NCI-H82 treated with DMSO at 0.1 percent for 48 hours (cell line): ENCODE data around the gene JARID2.
"Not testable (repeated sequence)": the region's sequence is repeated elsewhere in the genome, so short reads cannot be mapped to it uniquely, and the experiment has no call there.

Experiments used
- DNase-seq: peaks from one replicate; lab custom pipeline; 2025; ENCODE audit not compliant: unreplicated experiment; lab: John Stamatoyannopoulos, UW

The JARID2 gene

DNA sequence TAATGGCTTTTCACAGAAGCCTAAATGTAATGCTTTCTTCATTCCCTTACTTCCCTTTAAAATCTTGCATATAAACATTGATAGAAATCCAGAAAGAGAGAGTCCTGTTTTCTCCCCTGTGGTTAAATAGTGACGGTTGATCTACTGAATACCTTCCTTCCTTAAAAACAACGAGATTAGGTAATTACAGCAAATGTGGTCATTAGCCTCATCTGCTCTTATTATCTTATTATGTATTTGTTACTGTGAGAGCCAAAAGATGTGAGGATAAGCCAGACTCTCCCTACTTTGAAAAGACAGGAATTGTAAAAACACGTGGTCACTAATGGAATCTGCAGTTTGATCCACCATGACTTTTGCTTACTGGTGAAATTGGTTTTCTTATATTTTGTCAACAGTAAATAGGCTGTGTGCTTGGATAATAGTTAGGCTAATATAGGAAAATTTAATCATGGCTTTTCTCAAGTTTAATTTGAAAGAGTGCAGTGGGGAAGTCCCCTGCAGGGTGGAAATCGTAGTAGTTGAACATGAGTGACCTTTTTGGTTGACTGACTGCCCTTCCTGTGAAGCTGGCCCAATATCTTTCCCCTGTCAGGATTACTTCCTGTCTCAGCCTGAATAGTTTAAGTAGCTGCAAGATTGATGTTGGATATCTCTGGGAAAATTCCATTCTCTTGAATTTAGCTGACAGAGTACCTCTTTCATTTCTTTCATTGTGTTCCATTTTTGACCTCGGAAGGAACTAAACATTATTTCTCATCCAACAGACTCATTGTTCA, 62.8 kb downstream of the JARID2 start:
- peak; percentile 95 for DNase-seq

DNA sequence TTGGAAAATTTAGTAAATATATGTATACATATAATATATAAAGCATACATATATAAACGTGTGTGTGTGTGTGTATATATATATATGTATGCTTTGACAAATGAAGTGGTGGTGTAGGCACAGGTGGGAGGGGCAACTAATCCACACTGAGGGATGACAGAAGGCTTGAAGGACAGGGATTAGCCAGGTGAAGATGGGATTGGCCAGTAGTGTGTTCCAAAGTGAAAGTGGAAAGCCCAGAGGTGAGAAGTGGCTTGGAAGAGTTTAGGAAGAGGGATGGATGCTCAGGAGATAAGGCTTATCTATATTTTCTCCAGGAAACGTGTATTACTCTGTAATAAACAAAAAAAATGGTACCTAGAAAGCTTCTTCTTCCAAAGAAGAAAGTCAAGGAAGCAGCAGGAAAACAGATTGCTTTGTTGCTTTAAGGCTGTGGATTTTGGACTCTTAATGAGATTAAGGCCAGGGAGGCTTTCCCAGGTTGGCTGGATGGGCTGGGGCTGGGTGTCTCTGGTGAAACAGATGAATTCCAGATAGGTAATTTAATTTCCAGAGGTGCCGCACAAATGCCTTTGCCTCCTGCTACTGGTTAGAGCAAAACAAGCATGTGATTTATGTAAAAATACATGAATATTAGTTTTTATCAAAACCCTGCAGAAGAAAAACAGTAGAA, 63.9 kb downstream of the JARID2 start:
- DNase-seq, result peak; percentile 97

DNA sequence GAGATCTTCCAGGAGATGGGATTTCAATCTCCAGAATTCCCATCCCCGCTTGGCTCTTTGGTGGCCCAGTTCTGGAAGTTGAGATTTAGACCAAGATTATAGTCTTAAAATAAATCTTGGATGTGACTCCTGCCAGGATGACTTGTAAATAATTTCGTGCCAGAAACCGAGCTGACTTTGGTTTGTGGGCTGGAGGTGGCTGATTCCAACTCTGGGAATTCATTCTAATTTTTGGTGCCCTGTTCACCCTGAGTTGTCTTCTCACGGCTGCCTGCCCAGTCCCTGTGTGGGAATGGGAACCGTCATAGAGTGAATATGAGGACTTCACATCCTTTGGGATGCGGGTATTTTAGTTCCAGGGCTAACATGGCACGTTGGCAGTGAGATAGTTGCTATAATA, 64.8 kb downstream of the JARID2 start:
- DNase-seq, result no peak

DNA sequence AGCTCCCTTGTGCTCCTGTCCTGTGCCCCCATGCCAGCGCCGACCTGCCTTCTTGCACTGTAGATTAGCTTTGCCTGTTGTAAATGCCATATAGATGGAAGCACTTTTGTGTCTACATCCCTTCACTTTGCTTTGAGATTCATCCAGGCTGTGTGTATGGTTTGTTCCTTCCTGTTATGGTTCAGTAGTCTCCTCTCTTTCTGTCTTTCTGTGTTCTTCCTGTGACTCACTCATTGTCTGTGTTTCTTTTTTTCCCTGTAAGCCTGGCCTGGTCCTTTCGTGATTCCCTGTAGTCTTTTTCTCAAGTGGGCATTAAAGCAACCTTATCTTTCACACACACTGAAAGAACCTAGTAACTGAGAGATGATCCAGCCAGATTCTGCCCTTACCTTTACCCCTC, 66.6 kb downstream of the JARID2 start:
- no peak for DNase-seq

DNA sequence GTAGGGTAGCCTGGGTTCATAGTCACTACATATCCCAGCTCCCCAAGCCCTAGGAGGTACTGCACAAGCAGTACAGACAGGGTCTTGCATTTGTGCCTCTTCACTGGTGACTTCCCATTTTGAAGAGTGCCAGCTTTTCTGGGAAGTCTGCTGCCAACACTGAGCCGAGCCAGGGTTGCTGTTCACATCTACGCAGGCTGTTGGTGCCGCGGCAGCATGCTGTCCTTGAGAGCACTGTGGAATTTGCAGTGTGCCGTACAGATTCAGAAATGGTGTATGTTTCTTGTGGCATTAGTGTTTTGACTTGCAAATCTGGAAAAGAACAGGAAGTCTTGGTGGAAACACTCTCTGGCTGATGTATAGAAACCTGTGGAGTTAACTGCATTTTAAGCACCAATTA, 67.5 kb downstream of the JARID2 start:
- DNase-seq, result no peak

DNA sequence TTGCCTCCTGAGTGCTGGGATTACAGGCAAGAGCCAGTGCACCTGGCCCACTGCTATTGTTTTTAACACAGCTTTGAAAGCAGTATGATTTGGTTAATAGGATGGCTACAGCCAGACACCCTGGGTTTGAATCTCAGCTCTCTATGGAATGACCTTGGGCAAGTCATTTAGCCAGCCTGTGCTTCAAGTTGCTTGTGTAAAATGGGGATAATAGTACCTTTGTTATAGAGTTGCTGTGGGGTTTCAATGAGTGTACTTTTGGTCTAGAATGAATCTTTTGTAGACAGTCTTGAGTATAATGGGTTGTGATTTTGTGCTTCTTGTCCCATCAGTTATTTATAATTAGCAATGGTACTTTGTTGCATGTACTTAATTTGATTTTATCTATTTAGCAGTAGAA, 70.9 kb downstream of the JARID2 start:
- no peak for DNase-seq

DNA sequence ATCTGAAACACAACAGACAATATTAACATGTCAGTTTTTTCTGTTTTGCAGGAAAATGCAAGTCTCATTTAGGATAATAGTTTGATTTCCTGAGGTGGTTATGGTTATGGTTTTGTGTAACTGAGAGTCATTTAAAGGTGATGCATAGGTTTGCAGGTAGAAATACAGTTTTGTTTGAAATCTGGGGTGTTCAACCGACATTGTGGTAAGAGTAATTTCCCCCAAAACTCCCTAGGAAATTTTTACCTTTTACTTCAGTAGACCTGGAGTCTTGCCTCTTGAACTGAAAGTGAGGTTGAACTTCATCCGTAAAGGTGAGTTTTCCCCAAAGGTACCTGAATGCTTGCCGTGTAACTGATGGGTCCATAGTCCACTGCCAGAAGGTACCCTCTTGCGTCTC, 71.4 kb downstream of the JARID2 start:
- DNase-seq, result no peak

DNA sequence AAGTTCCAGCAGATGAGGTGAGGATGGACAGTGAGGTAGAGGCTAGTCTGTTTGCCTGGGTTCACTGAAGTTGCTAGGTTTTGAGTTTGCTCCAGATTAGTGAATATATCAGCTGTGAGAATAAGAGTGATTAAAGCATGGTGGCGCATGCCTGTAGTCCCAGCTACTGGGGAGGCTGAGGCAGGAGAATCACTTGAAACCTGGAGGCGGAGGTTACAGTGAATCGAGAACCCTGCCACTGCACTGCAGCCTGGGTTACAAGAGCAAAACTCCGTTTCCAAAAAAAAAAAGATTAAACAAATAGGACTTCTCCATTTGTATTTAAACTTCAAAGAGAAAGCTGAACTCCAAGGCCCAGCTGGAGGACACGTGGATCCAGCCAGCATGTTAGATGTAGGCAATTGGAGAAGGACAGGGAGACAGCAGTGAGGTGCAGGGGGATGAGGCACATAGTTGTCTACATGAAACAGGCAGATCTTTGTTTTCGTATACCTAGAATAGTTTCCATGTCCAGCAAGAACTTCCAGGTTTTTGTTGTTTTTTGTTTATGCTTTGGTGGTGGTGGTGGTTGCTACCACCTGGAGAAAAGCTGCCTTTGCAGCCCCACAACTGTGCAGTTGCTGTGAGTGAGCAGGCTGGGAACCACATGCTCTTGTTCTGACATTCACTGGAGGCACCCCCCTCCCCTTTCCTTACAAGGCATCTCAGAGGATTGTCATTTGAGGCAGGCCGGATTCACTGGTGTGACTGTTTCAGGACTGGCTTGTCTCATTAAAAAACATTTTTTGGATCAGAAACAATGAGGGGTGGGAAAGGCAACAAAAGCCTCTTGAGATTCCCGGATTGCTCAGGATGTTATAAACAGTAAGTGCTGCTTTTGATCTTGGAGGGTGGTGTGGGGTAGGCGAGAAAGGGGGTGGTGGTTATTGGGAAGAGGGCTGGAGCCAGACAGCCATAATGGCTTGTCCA, 72.3 kb downstream of the JARID2 start:
- DNase-seq, result no peak

DNA sequence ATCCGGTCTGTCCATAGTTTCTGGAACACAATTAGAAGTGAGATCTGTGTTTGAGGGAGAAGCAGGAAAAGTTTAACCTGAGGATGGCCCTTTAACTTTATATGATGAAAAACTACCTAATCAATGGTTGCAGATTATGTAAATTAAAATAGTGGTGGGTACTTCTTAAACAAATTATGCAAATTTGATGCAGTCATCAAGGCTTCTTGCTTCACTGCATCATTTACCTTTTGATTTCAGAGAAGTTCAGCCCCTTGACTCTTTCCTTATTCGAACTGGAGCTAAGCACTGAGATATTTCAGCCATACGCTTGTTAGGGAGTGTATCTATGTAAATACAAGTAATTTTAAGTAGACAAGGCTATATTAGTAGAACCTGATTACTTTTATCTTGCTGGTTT, 73.8 kb downstream of the JARID2 start:
- DNase-seq, result no peak

DNA sequence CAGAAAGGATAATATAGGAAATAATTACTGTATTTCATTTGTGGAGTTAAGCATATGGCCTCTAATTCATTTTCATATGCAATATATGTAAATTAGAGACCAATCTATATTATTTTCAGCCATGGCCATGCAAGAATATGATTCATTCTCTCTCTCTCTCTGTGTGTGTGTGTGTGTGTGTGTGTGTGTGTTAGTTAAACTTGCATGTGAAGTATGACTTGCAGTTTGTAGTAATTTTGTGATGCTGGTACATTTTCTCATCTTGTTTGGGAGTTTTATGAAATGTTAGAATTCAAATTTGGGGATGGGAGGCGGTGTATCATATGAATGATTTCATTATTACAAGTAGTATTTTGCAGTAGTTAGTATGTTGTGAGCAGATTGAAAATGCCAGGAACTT, 74.8 kb downstream of the JARID2 start:
- DNase-seq, result no peak

DNA sequence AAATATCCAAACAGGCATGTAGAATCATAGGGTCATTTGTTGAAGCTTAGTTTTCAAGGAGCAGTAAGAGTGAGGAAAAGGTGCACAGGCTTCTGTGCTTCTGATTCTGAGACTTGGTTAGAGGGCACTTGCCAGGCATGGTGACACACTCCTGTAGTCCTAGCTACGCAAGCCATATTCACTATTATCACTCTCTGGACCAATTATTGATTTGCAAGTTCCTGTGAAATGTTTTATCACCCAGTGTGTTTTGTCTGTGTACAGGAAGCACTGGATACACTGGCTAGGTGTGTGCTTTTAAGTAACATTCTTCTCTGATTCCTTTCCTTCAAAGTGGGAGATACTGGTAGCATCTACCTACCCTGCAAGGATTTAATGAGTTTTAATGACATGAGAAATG, 76.3 kb downstream of the JARID2 start:
- no peak for DNase-seq

DNA sequence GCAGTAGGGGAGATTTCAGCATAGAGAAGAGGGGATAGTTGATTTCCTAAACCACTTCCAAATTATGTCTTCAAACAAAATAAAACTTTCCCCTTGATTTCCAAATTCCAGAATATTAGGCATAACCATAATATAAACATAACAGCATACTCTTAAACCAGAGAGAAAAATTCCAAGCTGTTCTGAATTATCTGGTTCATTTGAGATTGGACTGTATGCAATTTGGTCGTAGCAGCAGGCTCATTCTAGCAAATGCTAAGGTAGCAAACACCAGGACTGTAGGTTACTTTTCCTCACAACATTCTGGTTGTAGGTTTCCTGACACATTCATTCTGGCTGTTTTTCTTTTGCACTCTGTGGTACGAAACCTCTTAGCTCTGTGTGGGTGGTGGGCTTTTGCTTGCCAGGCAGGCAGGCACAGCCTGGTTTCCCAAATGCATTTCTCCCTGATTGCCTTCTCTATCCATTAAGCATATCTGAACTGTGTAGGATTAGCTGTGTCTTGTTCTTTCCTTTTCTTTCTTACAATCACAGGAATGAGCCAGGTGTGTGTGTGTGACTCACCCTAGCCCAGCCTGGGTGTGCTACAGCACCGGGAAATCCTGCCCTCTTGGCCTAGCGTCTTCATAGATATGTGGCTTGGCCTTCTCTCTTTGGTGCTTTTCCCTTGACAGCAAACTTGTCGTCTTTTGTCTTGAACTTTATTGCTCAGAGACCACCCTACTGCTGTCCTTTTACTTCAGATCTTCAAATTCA, 77.1 kb downstream of the JARID2 start:
- no peak for DNase-seq

DNA sequence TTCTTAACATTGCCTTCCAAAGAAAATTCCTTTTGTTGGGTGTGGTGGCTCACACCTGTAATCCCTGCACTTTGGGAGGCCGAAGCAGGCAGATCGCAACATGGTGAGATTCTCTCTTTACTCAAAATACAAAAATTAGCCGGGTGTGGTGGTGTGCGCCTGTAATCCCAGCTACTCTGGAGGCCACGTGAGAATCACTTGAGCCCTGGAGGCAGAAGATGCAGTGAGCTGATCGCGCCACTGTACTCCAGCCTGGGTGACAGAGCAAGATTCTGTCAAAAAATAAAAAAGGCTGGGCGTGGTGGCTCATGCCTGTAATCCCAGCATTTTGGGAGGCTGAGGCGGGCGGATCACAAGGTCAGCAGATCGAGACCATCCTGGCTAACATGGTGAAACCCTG, 77.7 kb downstream of the JARID2 start:
- not testable (repeated sequence) for DNase-seq

DNA sequence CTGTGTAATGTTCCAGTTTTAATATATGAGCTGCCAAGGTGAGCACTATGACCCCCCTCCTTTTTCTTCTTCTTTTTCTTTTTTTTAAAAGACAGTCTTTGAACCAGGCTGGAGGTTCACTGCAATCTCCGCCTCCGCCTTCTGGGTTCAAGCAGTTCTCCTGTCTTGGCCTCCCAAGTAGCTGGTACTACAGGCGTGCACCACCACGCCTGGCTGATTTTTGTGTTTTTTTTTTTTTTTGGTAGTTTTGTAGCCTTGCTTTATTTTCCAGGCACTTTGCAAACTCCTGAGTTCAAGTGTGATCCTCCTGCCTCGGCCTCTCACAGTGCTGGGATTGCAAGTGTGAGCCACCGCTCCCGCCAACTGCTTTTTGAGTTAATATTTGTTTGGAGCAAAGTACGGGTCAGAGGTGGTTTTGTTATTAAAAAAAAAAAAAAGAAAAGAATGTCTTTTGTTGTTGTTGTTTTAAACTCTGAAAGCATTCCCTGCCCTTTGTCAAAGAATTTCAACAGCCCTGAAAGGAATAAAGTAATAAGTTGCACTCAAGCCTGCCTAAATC, 78.6 kb downstream of the JARID2 start:
- no peak for DNase-seq

DNA sequence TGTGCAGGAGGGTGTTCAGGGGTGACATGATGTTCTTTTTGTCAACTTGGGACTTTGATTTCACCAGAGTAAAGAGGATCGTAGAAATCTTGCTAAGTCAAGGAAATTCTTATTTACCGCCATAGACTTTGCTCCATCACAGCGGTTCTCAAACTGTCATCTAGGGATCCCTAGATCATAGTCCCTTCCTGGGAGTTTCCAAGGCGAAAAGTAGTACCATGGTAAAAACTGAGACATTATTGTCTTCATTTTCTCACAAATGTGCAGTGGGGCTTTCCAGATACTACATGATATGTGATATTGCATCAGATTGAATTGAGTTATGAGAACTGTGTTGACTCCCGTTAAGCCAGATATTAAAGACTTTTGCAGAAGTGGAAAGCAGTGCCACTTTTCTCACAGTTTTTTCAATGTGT, 79.7 kb downstream of the JARID2 start:
- DNase-seq, result no peak

DNA sequence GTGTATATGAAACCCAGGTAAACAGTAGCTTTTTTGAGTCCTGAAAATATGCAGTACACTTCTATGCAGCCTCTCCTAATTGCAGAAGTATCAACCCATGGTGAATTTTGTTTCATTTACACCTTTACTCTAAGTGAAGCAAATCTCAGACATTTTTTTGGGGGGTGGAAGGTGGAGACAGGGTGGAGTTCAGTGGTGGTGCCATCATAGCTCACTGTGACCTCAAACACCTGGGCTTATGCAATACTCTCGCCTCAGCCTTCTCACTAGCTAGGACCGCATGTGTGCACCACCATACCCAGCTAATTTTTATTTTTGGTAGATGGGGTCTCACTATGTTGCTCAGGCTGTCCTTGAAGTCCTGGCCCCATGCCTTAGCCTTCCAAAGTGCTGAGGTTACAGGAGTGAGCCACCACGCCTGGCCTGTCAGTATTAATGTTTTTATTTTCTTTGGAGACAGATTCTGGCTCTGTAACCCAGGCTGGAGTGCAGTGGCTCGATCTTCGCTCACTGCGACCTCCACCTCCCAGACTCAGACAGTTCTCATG, 80.3 kb downstream of the JARID2 start:
- no peak for DNase-seq

DNA sequence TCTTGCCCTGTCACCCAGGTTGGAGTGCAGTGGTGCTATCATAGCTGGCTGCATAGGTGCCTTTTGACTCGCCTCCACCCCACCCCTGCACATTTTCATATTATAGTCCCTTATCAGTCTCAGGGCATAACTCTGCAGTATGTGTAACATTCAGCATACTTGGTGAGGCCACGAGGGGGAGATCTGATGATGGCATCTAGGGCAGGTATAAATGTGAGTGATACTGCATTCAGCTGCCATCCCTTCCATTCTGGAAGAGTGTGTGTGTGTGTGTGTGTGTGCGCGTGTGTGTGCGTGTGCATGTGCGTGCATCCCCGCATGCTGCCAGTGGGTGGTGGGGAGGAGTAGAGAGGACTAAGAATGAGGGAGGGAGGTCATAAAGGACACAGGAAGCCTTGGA, 81.4 kb downstream of the JARID2 start:
- no peak for DNase-seq

DNA sequence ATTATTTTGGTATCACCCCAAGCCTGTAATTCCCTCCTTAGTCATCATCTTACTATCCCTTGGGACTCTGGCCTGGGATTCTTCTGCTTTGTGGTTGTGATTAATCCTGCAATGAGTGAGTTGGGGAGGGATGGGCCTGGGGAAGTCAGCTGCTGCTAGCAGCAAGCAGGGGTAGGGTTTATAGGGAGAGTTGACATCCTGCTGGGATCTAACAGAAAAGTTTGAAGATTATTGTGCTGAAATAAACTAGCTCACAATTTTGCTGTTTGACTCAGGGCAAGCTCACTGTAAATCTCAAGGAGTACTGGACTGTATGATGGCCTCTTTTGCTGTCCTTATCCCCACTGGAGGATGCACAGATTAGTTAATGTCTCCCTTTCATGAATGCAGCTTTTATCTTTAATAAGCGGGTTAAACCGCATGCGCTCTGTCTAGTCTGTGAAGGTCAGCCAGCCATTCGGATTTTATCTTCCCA, 83.4 kb downstream of the JARID2 start:
- DNase-seq, result peak; percentile 95

DNA sequence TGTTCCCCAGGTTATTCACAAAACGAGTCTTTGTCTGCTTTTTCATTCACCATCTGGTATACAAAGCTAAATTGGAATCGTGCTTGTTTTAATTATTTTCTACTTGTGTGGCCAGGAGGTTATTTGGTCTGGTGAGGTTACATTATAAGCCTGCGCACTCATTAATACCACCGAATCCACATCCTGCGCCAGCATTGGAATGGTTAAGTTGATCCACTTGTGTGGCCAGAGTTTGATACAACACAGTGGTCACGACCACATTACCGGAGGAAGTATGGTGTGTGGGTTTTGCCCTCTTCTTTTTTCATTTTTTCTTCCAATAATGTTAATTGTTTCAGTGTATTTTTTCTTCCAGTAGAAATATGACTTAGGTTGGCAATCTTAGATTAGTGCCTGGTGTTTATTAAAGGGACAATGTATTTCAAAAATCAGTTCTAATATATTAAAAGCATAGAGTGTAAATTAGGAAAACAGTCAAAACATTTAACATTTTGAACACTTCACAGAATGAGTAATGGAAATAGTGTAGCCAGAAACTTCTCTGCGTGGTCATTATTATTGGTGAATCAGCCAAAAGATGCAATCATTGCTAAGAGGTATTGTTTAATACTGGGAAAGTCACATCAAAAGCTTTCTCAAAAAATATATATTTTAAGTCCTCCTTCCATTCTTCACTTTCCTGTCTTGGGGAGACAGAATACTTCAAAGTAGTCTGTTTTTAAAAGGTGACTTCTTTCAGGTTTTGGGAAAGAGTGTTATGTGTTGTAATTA, 84.5 kb downstream of the JARID2 start:
- DNase-seq, result no peak
